Lung (tissue), 12 donors: ENCODE data around the gene LAMP1. TPM values are rescaled to one million over a fixed set of nuclear protein-coding genes. Genes with fewer than 3 reads are reported as not detected.

ENCODE experiments used
- ATAC-seq: fragments of 200-7000 bp; cut with Tn5 transposase; one replicate; pipeline ENCODE4 v1.9.1; 2020; ENCODE audit warnings: moderate number of reproducible peaks; ENCODE audit not compliant: insufficient read depth, low FRiP score
- DNase-seq, 3 donors: peaks; one replicate each; pipeline ENCODE4 v3.0.0-alpha.2; 2013 to 2017
- H3K27ac ChIP-seq, 2 donors: one replicate each; pipeline ENCODE4 v1.5.1; 2013; ENCODE audit warnings: mild to moderate bottlenecking in 2 of 2, moderate library complexity in 2 of 2, control low read depth in 1 of 2, inconsistent platforms in 1 of 2, low read depth in 1 of 2, low read length in 1 of 2
- H3K27me3 ChIP-seq, 3 donors: one replicate each; pipeline ENCODE4 v1.5.1; 2013; ENCODE audit warnings: low read length in 2 of 3; ENCODE audit not compliant: control insufficient read depth in 3 of 3, insufficient read depth in 3 of 3
- H3K36me3 ChIP-seq, 4 donors: one replicate each; pipeline ENCODE4 v1.5.1; 2013; ENCODE audit warnings: low read length in 4 of 4, mild to moderate bottlenecking in 1 of 4, moderate library complexity in 1 of 4; ENCODE audit not compliant: control insufficient read depth in 4 of 4, insufficient read depth in 4 of 4
- H3K4me1 ChIP-seq, 5 donors: one replicate each; pipeline ENCODE4 v1.5.1; 2013; ENCODE audit warnings: low read length in 5 of 5, mild to moderate bottlenecking in 2 of 5, moderate library complexity in 1 of 5; ENCODE audit not compliant: control insufficient read depth in 5 of 5, insufficient read depth in 5 of 5
- H3K4me3 ChIP-seq: one replicate; pipeline ENCODE4 v1.5.1; 2013; ENCODE audit warnings: mild to moderate bottlenecking, control low read depth, moderate library complexity
- H3K9ac ChIP-seq, 2 donors: one replicate each; pipeline ENCODE4 v1.5.1; 2013; ENCODE audit warnings: low read length in 2 of 2, control low read depth in 1 of 2; ENCODE audit not compliant: insufficient read depth in 1 of 2
- H3K9me3 ChIP-seq, 4 donors: one replicate each; pipeline ENCODE4 v1.5.1; 2013; ENCODE audit warnings: low read length in 3 of 4, mild to moderate bottlenecking in 1 of 4, moderate library complexity in 1 of 4; ENCODE audit not compliant: control insufficient read depth in 4 of 4, insufficient read depth in 3 of 4
- CTCF ChIP-seq: IDR thresholded peaks from 2 replicates; pipeline ENCODE4 v1.5.1; 2012; ENCODE audit warnings: mild to moderate bottlenecking; ENCODE audit errors: control extremely low read depth, extremely low read depth
- WGBS, 2 donors: extraction: QIAGEN DNeasy Blood & Tissue Kit; methylation state at CpG; one replicate each; pipeline ENCODE4 v1.1.7; 2013; 5-methylcytosine and 5-hydroxymethylcytosine counted together
- polyA plus RNA-seq, 2 donors: library from polyadenylated mRNA; stranded (reverse); fragments of 200-250 nt; gene quantifications; one replicate each; pipeline ENCODE4 v1.2.1, GENCODE V29; 2013
- total RNA-seq, 2 donors: library from RNA; depleted of rRNA in 1 of 2; stranded (reverse); fragments of >200 nt in 1 of 2; gene quantifications; one replicate each; pipeline ENCODE4 v1.2.1, GENCODE V29; 2014 to 2021
- donor health status: control.
- donor health status: control.
- donor health status: Bipolar disorder and iron deficiency.
- donor health status: healthy.
- donor health status: DM: yes; HTN: yes; CAD: no.

Gene LAMP1
- total and polyA plus RNA-seq, 4 donors: 76.8 to 320 (median 150) TPM

GRCh38 chr13:113353254-113353653, 56.2 kb downstream of the LAMP1 start:
- H3K4me3 ChIP-seq: no peak overlapping the region
- ATAC-seq (no peak), DNase-seq (no peak)
- 88 to 90% methylated on average over 12 of the region's 12 CpGs for WGBS, 2 donors
- no peak for TF ChIP-seq CTCF
- peaks cover 0 to 8% (median 2%) of the 10 kb centered on the region in 5 donors for H3K4me1 ChIP-seq
- H3K9ac ChIP-seq: no peak overlapping the region
- H3K27me3 ChIP-seq: no peaks in the 10 kb centered on the region
- H3K27ac ChIP-seq: no peak overlapping the region
- no peaks in the 10 kb centered on the region for H3K9me3 ChIP-seq
- peaks cover 0 to 2% (median 0%) of the 10 kb centered on the region in 4 donors for H3K36me3 ChIP-seq

GRCh38 chr13:113354831-113355610, 58.0 kb downstream of the LAMP1 start:
- Histone ChIP-seq H3K9ac (no peak overlapping the region), H3K4me1 (peaks cover 0 to 8% (median 2%) of the 10 kb centered on the region in 5 donors), H3K9me3 (no peaks in the 10 kb centered on the region), H3K27me3 (no peaks in the 10 kb centered on the region), H3K36me3 (no peaks in the 10 kb centered on the region), H3K4me3 (no peak overlapping the region), H3K27ac (no peak overlapping the region)
- DNase-seq: no peak
- no peak for TF ChIP-seq CTCF
- ATAC-seq: no peak
- WGBS, 2 donors: 96% methylated on average over 40 to 41 of the region's 41 CpGs

- H3K9ac ChIP-seq: no peak overlapping the region
- peaks cover 0 to 8% (median 2%) of the 10 kb centered on the region in 5 donors for H3K4me1 ChIP-seq
- WGBS, 2 donors: 87 to 88% methylated on average over 10 of the region's 10 CpGs
- no peak overlapping the region for H3K4me3 ChIP-seq
- DNase-seq (no peak), ATAC-seq (no peak)
- no peaks in the 10 kb centered on the region for H3K9me3 ChIP-seq
- no peaks in the 10 kb centered on the region for H3K36me3 ChIP-seq
- no peak overlapping the region for H3K27ac ChIP-seq
- H3K27me3 ChIP-seq: no peaks in the 10 kb centered on the region
- no peak for TF ChIP-seq CTCF
Observed at GRCh38 chr13:113355621-113356020, 58.6 kb downstream of the LAMP1 start.
